Activated CD4-positive, alpha-beta T cell treated with anti-CD3 and anti-CD28 coated beads, Interleukin-2, amount 10 ng/mL, durations not matched to agents 24 days and 14 days (primary cell): ENCODE measurements around the gene GDAP2. TPM values are rescaled to one million over a fixed set of nuclear protein-coding genes. Genes with fewer than 3 reads are reported as not detected.
"Not testable (repeated sequence)": the region's sequence is repeated elsewhere in the genome, so short reads cannot be mapped to it uniquely, and the experiment has no call there.

ENCODE experiments used
- DNase-seq: peaks from one replicate; pipeline ENCODE4 v3.0.0; 2022
- H3K27ac Mint-ChIP-seq: one replicate; pipeline ENCODE4 v1.8.0; 2022; ENCODE audit warnings: mild to moderate bottlenecking, mixed read lengths
- H3K27me3 Mint-ChIP-seq: one replicate; pipeline ENCODE4 v1.8.0; 2022; ENCODE audit warnings: mixed read lengths
- H3K36me3 Mint-ChIP-seq: one replicate; pipeline ENCODE4 v1.8.0; 2022; ENCODE audit warnings: low read depth, mild to moderate bottlenecking, mixed read lengths
- H3K4me1 Mint-ChIP-seq: one replicate; pipeline ENCODE4 v1.8.0; 2021; ENCODE audit warnings: mixed read lengths
- H3K4me3 Mint-ChIP-seq: one replicate; pipeline ENCODE4 v1.8.0; 2022; ENCODE audit warnings: mild to moderate bottlenecking, moderate library complexity, mixed read lengths
- H3K9me3 Mint-ChIP-seq: one replicate; pipeline ENCODE4 v1.8.0; 2021; ENCODE audit warnings: mixed read lengths
- intact Hi-C: fragments of 100-400 bp; cut with micrococcal nuclease; formaldehyde crosslinking; loops from one replicate; pipeline ENCODE4 v1.15.1; 2023
- total RNA-seq: library from RNA; stranded (reverse); gene quantifications from 2 replicates; pipeline ENCODE4 v1.2.3, GENCODE V29; 2022

GDAP2 gene
- total RNA-seq, 1 donor from 2014 or later = 22.2 TPM

DNA sequence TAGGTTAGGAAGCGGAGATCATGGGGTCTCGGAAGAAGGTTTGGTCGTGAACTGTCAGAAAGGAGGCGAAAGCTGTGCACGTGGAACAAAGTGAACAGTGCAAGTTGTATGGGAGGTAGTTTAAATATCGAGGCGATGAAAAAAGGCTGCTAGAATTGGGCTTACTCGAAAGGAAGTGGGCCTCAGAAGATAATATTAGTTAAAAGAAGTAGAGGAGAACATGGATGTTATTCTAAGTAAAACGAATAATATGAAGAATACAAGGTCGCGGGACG is 689 bp upstream of the GDAP2 start:
- Mint-ChIP-seq H3K27me3 (peaks cover 2% of the 10 kb centered on the region), H3K9me3 (no peaks in the 10 kb centered on the region), H3K4me3 (peak overlapping the region; percentile 98), H3K36me3 (peaks cover 28% of the 10 kb centered on the region), H3K4me1 (peaks cover 36% of the 10 kb centered on the region), H3K27ac (peak overlapping the region; percentile 95)
- no peak for DNase-seq
- intact Hi-C loops = no loop called here

DNA sequence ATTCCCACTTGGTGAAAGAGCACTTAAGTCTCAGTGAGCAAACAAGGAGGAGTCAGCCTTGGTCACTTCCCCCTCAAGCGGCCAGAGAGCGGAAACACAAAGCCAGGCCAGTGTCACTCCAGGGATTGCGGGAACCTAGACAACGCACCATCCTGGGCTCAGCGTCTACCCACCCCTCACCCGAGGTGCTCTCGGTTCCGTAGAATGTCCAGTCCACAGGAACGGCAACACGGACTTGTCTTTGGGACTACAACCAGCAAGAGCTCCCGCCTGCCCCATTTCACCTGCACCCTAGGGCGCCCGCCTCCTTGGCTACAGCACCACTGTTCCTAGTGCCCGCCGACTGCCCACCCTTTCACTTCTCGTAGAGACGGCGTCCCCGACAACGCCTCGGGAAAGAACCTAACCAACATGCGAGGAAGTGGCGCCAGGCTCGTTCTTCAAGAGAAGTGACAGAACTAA is 509 bp downstream of the GDAP2 start:
- H3K27ac Mint-ChIP-seq = peak overlapping the region; percentile 95
- H3K4me1 Mint-ChIP-seq = peaks cover 36% of the 10 kb centered on the region
- peaks cover 24% of the 10 kb centered on the region for H3K36me3 Mint-ChIP-seq
- peak; percentile 88 for DNase-seq
- peaks cover 2% of the 10 kb centered on the region for H3K27me3 Mint-ChIP-seq
- peak overlapping the region; percentile 98 for H3K4me3 Mint-ChIP-seq
- H3K9me3 Mint-ChIP-seq = no peaks in the 10 kb centered on the region
- intact Hi-C loops = loop anchor here (1.0 kb wide), 2 partner anchors 324 to 562 kb away; partner anchors contain the start of gene MAN1A2

DNA sequence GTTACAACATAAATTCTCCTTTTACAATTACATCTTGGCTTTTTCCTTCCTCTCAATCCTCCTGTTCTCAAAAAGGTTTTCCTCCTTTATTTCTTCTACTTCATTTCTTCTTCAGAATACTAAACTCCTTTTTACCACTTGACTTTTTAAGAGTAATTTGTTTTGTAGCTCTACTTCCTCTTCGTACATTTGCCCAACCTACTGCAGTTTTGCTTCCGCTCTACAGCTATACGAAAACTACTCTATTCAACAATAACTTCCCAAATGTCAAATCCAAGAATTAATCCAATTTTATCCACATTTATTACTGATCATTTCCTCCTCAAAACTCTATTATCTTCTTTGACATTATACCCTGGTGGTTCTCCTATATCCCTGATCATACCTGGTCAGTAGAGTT is 3.4 kb downstream of the GDAP2 start:
- Mint-ChIP-seq H3K36me3 (peaks cover 14% of the 10 kb centered on the region), H3K9me3 (no peaks in the 10 kb centered on the region), H3K4me1 (peaks cover 21% of the 10 kb centered on the region), H3K27ac (no peak overlapping the region), H3K4me3 (no peak overlapping the region), H3K27me3 (peaks cover 2% of the 10 kb centered on the region)
- intact Hi-C loops = no loop called here
- no peak for DNase-seq

- intact Hi-C loops, H3K9me3 Mint-ChIP-seq, H3K4me3 Mint-ChIP-seq, H3K27me3 Mint-ChIP-seq, DNase-seq, H3K27ac Mint-ChIP-seq, H3K4me1 Mint-ChIP-seq: not testable (repeated sequence)
- H3K36me3 Mint-ChIP-seq = peaks cover 17% of the 10 kb centered on the region
Measured at GRCh38 chr1:117922717-117923116, 6.7 kb downstream of the GDAP2 start.

DNA sequence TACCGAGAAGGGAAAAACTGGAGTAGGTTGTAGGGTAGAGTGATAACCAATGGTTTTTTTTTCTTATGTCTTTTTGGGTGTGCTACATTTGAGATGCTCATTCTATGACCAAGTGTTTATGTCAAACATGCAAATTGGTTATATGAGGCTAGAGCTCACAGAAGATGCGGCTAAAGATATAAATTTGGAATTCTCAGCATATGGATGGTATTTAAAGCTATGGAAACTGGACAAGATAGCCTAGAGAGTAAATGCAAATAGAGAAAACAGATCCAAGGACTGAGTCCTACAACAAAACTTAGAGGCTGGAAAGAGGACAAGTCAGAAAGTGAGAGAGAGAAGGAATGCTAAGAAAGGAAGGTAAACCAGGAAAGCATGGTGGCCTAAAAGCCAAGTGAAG is 7.4 kb downstream of the GDAP2 start:
- Mint-ChIP-seq H3K4me3 (no peak overlapping the region), H3K4me1 (peaks cover 4% of the 10 kb centered on the region), H3K27ac (no peak overlapping the region), H3K27me3 (no peaks in the 10 kb centered on the region), H3K9me3 (no peaks in the 10 kb centered on the region), H3K36me3 (peaks cover 19% of the 10 kb centered on the region)
- intact Hi-C loops = no loop called here
- DNase-seq = no peak

- intact Hi-C loops = no loop called here
- Mint-ChIP-seq H3K4me1 (no peaks in the 10 kb centered on the region), H3K9me3 (no peaks in the 10 kb centered on the region), H3K27me3 (no peaks in the 10 kb centered on the region), H3K27ac (no peak overlapping the region), H3K36me3 (peaks cover 39% of the 10 kb centered on the region), H3K4me3 (no peak overlapping the region)
- DNase-seq = no peak
Measured at GRCh38 chr1:117919376-117919775, 10.0 kb downstream of the GDAP2 start.

DNA sequence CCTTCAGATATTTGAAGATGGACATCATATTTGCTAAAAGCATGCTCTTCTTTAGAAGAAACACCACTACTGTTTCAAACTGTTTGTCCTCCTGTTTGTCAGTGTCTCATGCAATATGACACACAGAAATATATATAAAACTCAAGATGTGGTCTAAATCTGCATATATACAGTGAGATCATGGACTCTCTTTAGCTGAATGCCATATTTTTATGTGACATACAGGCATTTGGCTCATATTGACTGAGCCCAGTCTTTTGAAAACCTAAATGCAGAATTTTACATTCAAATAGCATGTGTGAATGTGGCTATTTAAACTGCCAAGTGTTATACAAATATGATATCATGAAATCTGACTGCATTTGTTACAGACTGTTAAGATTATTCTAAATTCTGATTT is 18.4 kb downstream of the GDAP2 start:
- H3K4me1 Mint-ChIP-seq = peaks cover 3% of the 10 kb centered on the region
- H3K27ac Mint-ChIP-seq = no peak overlapping the region
- H3K27me3 Mint-ChIP-seq = no peaks in the 10 kb centered on the region
- DNase-seq = no peak
- no peaks in the 10 kb centered on the region for H3K9me3 Mint-ChIP-seq
- intact Hi-C loops = no loop called here
- H3K4me3 Mint-ChIP-seq = no peak overlapping the region
- peaks cover 53% of the 10 kb centered on the region for H3K36me3 Mint-ChIP-seq

- no peak for DNase-seq
- Mint-ChIP-seq H3K9me3 (no peaks in the 10 kb centered on the region), H3K27me3 (no peaks in the 10 kb centered on the region), H3K4me3 (no peak overlapping the region), H3K4me1 (peaks cover 3% of the 10 kb centered on the region), H3K36me3 (peaks cover 48% of the 10 kb centered on the region), H3K27ac (no peak overlapping the region)
- intact Hi-C loops = no loop called here
Measured at GRCh38 chr1:117905019-117905418, 24.4 kb downstream of the GDAP2 start.

DNA sequence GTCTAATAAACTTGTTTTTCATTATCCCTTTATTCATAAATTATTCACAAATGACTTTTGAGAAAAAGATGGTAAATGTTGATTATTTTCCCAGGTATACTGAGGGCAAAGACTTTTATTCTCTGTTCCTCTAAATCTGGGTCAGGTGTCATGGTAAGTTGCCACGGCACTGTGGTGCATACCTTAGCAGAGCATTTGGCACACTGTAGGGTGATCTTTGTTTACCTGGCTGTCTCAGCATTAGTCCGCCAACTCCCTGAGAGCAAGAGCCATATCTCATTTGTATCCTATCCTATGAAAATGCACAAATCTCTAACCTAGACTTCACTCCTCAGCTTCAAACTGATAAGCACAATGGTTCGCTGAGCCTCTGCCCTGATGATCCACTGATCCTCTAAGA is 24.9 kb downstream of the GDAP2 start:
- DNase-seq = no peak
- peaks cover 3% of the 10 kb centered on the region for H3K4me1 Mint-ChIP-seq
- intact Hi-C loops = no loop called here
- H3K27me3 Mint-ChIP-seq = no peaks in the 10 kb centered on the region
- H3K9me3 Mint-ChIP-seq = no peaks in the 10 kb centered on the region
- H3K4me3 Mint-ChIP-seq = no peak overlapping the region
- H3K36me3 Mint-ChIP-seq = peaks cover 48% of the 10 kb centered on the region
- no peak overlapping the region for H3K27ac Mint-ChIP-seq

DNA sequence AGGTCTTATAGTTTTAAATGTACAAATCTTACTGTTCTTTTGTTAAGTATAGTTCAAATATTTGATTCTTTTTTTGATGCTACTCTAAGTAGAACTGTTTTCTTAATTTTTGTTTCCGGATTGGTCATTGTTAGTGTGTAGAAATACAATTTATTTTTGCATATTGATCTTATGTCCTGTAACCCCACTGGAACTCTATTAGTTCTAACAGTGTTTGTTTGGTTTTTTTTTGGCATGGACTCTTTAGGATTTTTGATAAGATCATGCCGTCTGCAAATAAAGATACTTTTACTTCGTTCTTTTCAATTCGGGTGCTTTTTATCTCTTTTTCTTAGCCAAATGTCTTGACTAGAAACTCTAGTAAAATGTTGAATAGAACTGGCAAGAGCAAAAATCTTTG is 26.5 kb downstream of the GDAP2 start:
- Mint-ChIP-seq H3K36me3 (peaks cover 54% of the 10 kb centered on the region), H3K27ac (no peak overlapping the region), H3K9me3 (no peaks in the 10 kb centered on the region), H3K4me3 (no peak overlapping the region), H3K4me1 (peaks cover 3% of the 10 kb centered on the region), H3K27me3 (no peaks in the 10 kb centered on the region)
- intact Hi-C loops = no loop called here
- no peak for DNase-seq

DNA sequence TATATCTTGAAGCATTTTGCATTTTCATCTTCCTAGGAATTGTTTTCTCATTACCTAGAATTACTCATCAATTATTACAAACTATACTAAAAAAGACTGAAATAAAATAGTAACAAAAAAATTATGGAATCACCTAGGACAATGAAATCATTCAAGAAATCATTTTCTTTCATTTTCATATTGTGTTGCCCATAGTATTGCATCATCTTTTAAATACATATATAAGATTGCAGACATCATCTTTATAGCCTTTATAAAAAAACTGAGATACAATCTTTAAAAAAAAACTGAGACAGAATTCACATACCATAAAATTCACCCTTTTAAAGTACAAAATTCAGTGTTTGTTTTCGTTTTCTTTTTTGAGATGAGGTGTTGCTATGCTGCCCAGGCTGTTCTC is 29.6 kb downstream of the GDAP2 start:
- intact Hi-C loops = loop anchor here (5.0 to 10.0 kb wide), 2 partner anchors 142 to 225 kb away; no protein-coding TSS in a partner anchor
- H3K36me3 Mint-ChIP-seq = peaks cover 46% of the 10 kb centered on the region
- H3K4me3 Mint-ChIP-seq = no peak overlapping the region
- no peaks in the 10 kb centered on the region for H3K27me3 Mint-ChIP-seq
- no peak overlapping the region for H3K27ac Mint-ChIP-seq
- no peaks in the 10 kb centered on the region for H3K4me1 Mint-ChIP-seq
- no peak for DNase-seq
- no peaks in the 10 kb centered on the region for H3K9me3 Mint-ChIP-seq

GRCh38 chr1:117897551-117897950 is 31.9 kb downstream of the GDAP2 start:
- Mint-ChIP-seq H3K27me3 (no peaks in the 10 kb centered on the region), H3K4me1 (no peaks in the 10 kb centered on the region), H3K9me3 (no peaks in the 10 kb centered on the region), H3K4me3 (no peak overlapping the region), H3K27ac (no peak overlapping the region), H3K36me3 (peaks cover 35% of the 10 kb centered on the region)
- no peak for DNase-seq
- intact Hi-C loops = loop anchor here (5.0 to 10.0 kb wide), 2 partner anchors 140 to 223 kb away; no protein-coding TSS in a partner anchor

DNA sequence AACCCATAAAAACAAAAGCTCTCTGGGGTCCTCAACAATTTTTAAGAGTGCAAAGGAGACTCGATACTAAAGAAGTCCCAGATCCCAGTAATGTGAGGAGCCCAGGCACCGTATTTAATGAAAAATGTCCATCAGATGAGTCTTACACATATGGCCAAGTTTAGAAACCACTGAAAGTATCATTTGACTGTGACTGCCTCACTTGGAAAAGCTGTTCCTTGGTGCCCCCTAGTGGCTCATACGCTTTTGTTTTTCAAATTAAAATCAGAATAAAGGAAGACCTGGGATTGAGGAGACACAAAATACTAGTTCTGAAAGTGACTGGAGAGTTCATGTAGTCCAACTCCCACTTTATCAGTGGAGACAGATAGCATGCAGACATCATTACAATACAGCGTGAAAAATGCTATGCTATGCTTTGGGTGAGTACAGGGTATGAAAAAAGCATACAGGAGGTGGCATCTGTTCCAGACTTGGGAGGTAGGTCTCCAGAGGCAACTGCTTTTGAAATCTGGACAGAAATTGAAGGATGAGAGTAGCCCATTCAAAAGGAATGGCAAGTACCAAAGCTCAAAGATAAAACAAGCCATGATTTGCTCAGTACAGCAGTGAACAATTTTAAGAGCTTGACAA is 33.8 kb downstream of the GDAP2 start:
- peak; percentile 88 for DNase-seq
- Mint-ChIP-seq H3K36me3 (peaks cover 26% of the 10 kb centered on the region), H3K9me3 (no peaks in the 10 kb centered on the region), H3K4me3 (no peak overlapping the region), H3K4me1 (no peaks in the 10 kb centered on the region), H3K27ac (no peak overlapping the region), H3K27me3 (no peaks in the 10 kb centered on the region)
- intact Hi-C loops = loop anchor here (1.0 to 10.0 kb wide), 4 partner anchors 138 to 383 kb away; no protein-coding TSS in a partner anchor

DNA sequence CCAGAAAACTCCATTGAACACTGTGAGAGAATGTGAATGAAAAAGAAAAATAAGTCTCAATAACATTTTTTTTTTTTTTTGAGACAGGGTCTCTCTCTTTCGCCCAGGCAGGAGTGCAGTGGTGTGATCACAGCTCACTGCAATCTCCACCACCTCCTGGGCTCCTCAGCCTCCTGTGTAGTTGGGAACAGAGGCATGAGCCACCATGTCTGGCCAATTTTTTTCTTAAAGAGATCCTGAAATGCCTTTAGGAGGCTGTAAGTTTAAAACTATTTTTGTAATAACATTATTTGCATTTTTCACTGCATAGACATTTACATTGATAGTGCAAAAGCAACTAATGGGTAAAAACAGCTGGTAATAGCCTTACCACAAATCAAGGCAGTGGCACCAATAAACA is 35.3 kb downstream of the GDAP2 start:
- Mint-ChIP-seq H3K36me3 (peaks cover 27% of the 10 kb centered on the region), H3K4me3 (no peak overlapping the region), H3K27me3 (no peaks in the 10 kb centered on the region), H3K4me1 (no peaks in the 10 kb centered on the region), H3K9me3 (no peaks in the 10 kb centered on the region), H3K27ac (no peak overlapping the region)
- intact Hi-C loops = loop anchor here (2.0 to 10.0 kb wide), 2 partner anchors 219 to 381 kb away; no protein-coding TSS in a partner anchor
- DNase-seq = no peak

DNA sequence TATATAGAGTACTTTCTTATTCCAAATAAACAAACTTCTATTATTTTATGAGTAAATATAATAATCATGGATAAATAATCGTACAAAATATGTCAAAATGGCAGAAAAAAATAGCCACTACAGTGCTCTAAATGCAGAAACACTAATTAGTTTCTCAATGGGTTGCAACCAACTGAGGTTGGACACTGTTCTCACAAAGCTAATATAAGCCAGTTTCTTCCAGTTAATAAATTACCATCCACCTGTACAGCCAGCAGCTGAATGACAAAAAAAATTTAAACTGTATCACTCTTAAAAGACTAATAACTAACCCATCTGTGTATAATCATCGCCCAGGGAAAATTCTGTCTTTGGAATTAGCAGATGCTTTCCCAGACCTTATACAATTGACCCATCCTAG is 36.9 kb downstream of the GDAP2 start:
- Mint-ChIP-seq H3K4me1 (no peaks in the 10 kb centered on the region), H3K4me3 (no peak overlapping the region), H3K27me3 (no peaks in the 10 kb centered on the region), H3K36me3 (peaks cover 23% of the 10 kb centered on the region), H3K9me3 (no peaks in the 10 kb centered on the region), H3K27ac (no peak overlapping the region)
- DNase-seq = no peak
- intact Hi-C loops = loop anchor here (10.0 kb wide), 1 partner anchor 218 kb away; no protein-coding TSS in a partner anchor
